ENCODE measurements around the gene SBSN. TPM values are rescaled to one million over a fixed set of nuclear protein-coding genes. Genes with fewer than 3 reads are reported as not detected.

SBSN gene
- total RNA-seq, 2 donors from 2014 or later = not detected

DNA sequence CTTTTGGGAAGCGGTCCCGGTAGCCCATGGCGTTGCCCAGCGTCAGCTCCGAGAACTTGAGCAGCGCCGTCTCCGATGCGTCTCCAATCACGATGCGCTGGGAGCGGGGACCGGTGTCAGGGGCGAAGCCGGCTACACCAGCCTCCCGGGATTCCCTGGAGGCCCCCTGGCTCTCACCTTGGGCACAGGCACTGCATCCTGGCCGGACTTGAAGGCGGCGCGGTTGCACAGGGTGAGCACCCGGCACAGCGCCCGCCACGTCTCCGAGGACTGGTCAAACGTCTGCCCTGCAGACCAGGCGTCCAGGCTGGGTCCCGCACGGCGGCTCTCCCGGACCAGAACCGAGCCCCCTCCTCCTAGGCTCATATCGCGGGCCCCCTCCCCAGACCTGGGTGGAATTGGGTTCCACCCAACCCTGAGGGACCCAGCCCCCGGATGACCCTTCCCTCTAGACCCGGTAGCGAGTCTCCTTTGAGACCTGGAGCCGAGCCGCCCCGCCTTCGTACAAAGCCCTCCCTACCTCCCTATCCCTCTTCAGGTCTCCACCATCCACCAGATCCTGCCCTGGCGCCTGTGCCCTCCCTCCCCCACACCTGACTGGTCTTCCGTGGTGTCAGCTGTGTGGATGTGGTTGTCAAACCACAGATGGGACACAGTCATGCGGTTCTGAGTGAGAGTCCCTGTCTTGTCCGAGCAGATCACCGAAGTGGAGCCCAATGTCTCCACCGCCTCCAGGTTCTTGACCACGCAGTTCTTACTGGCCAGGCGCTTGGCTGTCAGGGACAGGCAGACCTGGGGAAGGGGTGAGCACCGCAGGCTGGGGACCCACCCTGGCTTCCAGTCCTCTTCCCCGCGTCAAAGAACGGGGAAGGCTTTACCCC, 30.5 kb upstream of the SBSN start:
- Mint-ChIP-seq H3K27me3 (peaks cover 39% of the 10 kb centered on the region), H3K27ac (no peak overlapping the region), H3K4me1 (peaks cover 19% of the 10 kb centered on the region), H3K4me3 (peak overlapping the region; percentile 7), H3K36me3 (ENCODE audit: low read depth) (peaks cover 13% of the 10 kb centered on the region)
- H3K9me3 ChIP-seq (ENCODE audit: control insufficient read depth, low read length, poor library complexity, severe bottlenecking) = no peaks in the 10 kb centered on the region
- DNase-seq (no peak), ATAC-seq (no peak)

DNA sequence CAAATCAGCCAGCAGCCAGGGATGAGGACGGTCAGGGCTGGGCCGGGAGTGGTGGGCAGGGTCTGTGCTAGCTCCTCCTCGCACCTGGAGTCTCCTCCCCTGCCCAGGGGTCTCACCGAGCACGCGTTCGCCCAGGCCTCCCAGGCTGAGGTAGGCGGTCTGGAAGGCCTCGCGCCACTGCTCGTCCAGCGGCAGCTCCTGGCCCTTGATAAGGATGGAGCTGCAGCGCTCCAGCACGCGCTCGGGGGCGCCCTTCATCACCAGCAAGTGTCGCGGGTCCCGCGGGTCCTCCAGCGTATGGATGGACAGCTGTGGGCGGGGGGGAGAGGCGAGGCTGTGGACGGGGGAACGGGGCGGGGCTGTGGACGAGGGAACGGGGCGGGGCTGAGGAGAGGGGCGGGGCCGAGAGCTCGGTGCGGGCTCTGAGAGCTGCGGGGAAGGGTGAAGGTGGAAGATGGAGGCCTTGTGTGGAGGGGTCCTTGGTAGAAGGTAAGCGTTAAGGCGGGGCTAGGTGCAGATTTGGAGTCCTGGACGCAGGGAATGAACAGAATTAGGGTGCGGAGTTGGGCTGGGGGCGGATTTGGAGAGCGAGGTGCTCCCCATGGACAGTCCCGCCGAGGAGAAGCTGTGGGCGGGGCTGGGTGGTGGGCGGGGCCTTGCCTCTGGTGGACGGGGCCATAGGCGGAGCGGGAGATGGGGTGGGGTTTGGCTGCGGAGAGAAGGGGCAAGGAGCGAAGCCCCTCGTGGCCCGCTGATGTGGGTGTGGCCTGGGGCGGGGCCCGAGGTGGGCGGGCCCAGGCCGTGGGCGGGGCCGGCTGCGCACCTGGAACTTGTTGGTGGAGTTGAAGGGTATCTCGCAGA, 29.7 kb upstream of the SBSN start:
- Mint-ChIP-seq H3K27ac (no peak overlapping the region), H3K27me3 (peaks cover 36% of the 10 kb centered on the region), H3K36me3 (ENCODE audit: low read depth) (peaks cover 13% of the 10 kb centered on the region), H3K4me1 (peaks cover 22% of the 10 kb centered on the region), H3K4me3 (peak overlapping the region; percentile 79)
- ATAC-seq (peak; percentile 73), DNase-seq (peak; percentile 25 to 43 (median 40))
- no peaks in the 10 kb centered on the region for H3K9me3 ChIP-seq (ENCODE audit: control insufficient read depth, low read length, poor library complexity, severe bottlenecking)

DNA sequence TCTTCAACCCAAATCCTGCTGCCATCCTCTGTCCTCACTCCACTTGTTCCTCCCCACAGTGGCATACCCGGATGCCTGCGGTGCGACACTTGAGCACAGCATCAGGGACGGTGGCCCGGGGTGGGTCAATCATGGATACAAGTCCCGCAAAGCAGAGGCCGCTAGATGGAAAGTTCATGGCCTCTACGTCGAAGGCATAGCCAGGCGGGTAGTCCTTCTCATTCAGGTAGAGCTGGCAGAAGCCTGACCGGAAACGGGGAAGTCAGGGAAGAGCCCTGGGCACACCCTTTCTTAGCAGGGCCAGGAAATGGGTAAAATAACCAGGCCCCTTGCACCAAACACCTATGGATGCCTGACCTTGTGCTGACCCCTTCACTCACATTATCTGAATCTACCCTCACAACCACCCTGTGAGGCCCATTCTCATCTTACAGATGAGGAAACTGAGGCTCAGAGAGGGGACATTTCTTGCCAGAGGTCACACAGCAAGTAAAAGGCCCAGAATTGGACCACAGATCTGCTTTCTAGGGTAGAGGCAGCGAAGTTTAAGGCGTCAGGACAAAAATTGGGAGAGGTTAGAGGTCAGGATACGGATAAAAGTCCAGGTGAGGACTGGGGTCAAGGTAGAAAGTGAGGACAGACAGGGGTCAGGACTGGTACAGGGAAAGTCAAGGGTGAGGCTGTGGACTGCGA, 28.9 kb upstream of the SBSN start:
- Mint-ChIP-seq H3K36me3 (ENCODE audit: low read depth) (peaks cover 8% of the 10 kb centered on the region), H3K27ac (peak overlapping the region; percentile 27), H3K4me1 (peaks cover 20% of the 10 kb centered on the region), H3K4me3 (peak overlapping the region; percentile 79), H3K27me3 (peaks cover 28% of the 10 kb centered on the region)
- H3K9me3 ChIP-seq (ENCODE audit: control insufficient read depth, low read length, poor library complexity, severe bottlenecking) = no peaks in the 10 kb centered on the region
- ATAC-seq (no peak), DNase-seq (no peak)

DNA sequence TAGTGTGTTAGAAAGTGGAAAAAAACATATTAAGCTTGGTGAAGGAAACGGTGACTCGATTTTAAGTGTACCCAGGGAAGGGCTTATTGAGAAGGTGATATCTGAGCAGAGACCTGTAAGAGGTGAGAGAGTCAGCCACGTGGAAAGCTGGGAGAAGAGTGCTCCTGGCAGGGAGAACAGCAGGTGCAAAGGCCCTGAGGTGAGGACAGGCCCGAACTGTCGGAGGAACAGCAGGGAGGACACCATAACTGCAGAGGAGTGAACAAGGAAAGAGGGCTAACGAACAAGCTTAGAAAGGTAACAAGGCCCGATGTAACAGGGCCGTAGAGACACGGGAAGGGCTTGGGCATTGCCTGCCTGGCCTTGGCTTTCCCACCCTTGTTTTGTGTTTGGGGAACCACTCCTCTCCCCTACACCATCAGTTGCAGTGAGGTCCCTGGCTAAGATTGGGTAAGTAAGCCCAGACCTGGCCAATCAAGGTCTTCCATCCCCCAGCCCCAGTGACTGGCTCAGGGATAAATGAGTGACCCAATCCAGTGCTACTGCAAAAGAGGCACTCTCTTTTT, 28.0 kb upstream of the SBSN start:
- H3K4me3 Mint-ChIP-seq = peak overlapping the region; percentile 47
- H3K36me3 Mint-ChIP-seq (ENCODE audit: low read depth) = peaks cover 5% of the 10 kb centered on the region
- DNase-seq (no peak), ATAC-seq (no peak)
- H3K9me3 ChIP-seq (ENCODE audit: control insufficient read depth, low read length, poor library complexity, severe bottlenecking) = no peaks in the 10 kb centered on the region
- H3K27me3 Mint-ChIP-seq = peaks cover 19% of the 10 kb centered on the region
- peaks cover 15% of the 10 kb centered on the region for H3K4me1 Mint-ChIP-seq
- H3K27ac Mint-ChIP-seq = no peak overlapping the region

DNA sequence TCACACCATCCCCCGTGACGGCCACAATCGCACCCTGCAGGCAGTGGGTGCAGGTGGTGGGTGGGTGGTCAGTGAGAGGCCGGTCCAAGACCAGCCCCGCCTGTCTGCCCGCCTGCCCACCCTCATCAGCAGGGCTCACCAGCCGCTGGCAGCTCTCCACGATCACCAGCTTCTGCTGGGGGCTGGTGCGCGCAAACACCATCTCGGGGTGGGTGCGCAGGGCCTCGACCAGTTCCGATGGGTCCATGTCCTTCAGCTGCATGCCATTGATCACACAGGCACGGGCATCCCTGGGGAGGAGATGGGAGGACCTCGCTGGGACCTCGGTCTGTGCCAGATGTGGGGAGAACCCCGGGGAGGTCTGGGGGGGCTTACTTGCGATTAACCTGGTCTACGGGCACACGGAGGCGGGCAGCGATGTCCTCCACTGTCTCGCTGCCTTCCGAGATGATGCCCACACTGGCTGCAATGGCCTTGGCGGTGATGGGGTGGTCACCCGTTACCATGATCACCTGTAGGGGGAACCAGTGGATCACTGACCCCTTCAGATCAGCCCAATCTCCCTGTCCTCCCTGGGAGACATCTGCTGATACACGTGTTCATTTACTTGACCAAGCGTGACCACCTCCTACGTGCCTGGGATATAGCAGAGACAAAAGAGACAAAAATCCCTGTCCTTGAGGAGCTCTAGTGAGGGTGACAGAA, 27.3 kb upstream of the SBSN start:
- H3K36me3 Mint-ChIP-seq (ENCODE audit: low read depth) = peaks cover 2% of the 10 kb centered on the region
- H3K4me3 Mint-ChIP-seq = peak overlapping the region; percentile 47
- H3K9me3 ChIP-seq (ENCODE audit: control insufficient read depth, low read length, poor library complexity, severe bottlenecking) = no peaks in the 10 kb centered on the region
- DNase-seq (no peak), ATAC-seq (no peak)
- peaks cover 15% of the 10 kb centered on the region for H3K4me1 Mint-ChIP-seq
- H3K27ac Mint-ChIP-seq = no peak overlapping the region
- H3K27me3 Mint-ChIP-seq = peaks cover 13% of the 10 kb centered on the region

DNA sequence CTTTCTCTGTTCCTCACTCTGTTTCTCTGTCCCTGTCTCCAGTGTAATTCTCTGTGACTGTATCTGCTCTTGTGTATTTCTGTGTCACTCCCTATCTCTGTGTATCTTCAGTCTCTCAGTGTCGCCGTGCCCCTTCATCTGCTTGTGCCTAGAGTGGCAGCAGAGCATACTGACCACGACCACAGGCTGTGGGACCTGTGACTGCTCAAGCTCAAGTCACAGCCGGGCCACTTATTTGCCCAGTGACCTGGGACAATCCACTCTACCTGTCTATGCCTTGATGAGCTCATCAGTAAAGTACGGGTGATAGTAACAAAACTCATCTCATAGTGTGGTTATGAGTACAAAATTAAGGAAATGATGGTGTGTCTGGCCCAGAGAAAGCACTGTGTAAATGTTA, 26.0 kb upstream of the SBSN start:
- H3K4me3 Mint-ChIP-seq = no peak overlapping the region
- H3K36me3 Mint-ChIP-seq (ENCODE audit: low read depth) = peaks cover 5% of the 10 kb centered on the region
- H3K4me1 Mint-ChIP-seq = peaks cover 16% of the 10 kb centered on the region
- H3K27ac Mint-ChIP-seq = no peak overlapping the region
- DNase-seq (no peak), ATAC-seq (no peak)
- H3K9me3 ChIP-seq (ENCODE audit: control insufficient read depth, low read length, poor library complexity, severe bottlenecking) = no peaks in the 10 kb centered on the region
- no peaks in the 10 kb centered on the region for H3K27me3 Mint-ChIP-seq

DNA sequence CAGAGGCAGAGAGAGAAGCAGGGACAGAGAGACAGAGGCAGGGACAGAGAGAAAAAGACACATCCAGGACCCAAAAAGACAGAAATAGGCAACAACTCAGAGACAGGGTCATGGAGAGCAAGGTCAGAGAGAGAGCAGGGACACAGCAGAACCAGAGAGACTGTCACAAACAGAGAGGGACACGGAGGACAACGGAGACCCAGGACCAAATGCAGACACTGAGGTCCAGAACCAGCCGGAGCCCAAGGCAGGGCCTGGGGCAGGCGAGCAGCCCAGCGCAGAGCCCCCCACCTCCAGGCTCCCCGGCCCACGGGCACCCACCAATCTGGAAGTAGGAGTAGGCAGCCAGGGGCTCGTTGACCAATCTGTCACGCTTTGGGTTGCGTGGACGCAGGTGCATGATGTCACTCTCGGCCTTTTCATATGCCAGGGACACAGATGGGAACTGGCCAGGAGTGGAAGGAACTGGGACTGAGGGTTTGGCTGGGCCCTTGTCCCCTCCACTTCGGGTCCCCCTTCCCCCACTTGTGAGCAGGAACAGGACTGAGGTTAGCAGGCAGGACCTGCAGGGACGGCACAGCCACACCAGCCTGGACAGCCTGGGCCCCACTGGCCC, 25.4 kb upstream of the SBSN start:
- DNase-seq (no peak), ATAC-seq (no peak)
- peak overlapping the region; percentile 62 for H3K27ac Mint-ChIP-seq
- H3K9me3 ChIP-seq (ENCODE audit: control insufficient read depth, low read length, poor library complexity, severe bottlenecking) = no peaks in the 10 kb centered on the region
- no peaks in the 10 kb centered on the region for H3K27me3 Mint-ChIP-seq
- H3K4me1 Mint-ChIP-seq = peaks cover 20% of the 10 kb centered on the region
- peak overlapping the region; percentile 31 for H3K4me3 Mint-ChIP-seq
- H3K36me3 Mint-ChIP-seq (ENCODE audit: low read depth) = peaks cover 6% of the 10 kb centered on the region

DNA sequence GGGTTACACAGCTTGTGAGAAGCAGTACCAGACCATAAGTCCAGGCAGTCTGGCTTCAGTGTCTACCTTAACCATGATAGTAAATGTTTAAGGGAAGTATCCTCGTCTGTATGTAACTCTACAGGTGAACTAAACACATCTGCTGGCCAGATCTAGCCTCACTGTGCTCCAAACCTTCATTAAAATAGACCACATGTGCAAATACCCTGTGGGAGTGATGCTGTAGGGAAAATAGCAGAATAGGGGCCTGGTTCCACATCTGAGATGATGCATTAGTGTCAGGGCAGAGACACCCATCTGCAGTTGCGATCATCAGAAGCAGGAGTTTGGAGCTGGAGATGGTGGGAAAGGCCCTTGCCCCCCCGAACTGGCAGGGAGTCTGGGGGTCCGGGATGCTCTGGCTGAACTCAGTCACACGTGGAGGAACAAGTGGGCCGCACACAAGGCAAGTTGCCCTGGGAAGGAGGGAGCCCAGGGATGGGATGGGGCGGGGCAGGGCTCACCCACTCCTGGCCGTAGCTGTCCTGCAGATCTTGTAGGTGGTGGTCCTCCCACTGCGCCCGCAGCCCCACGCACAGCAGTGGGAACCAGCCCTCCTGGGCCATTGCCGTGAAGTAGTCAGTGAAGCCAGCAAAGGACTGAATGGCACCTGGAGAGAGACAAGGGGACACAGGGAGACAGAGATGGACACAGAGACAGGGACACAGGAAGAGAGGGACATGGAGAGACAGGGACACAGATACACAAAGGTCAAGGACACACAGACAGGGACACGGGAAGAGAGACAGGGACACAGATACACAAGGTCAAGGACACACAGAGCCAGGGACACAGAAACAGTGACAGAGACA, 24.6 kb upstream of the SBSN start:
- ATAC-seq = no peak
- no peaks in the 10 kb centered on the region for H3K27me3 Mint-ChIP-seq

DNA sequence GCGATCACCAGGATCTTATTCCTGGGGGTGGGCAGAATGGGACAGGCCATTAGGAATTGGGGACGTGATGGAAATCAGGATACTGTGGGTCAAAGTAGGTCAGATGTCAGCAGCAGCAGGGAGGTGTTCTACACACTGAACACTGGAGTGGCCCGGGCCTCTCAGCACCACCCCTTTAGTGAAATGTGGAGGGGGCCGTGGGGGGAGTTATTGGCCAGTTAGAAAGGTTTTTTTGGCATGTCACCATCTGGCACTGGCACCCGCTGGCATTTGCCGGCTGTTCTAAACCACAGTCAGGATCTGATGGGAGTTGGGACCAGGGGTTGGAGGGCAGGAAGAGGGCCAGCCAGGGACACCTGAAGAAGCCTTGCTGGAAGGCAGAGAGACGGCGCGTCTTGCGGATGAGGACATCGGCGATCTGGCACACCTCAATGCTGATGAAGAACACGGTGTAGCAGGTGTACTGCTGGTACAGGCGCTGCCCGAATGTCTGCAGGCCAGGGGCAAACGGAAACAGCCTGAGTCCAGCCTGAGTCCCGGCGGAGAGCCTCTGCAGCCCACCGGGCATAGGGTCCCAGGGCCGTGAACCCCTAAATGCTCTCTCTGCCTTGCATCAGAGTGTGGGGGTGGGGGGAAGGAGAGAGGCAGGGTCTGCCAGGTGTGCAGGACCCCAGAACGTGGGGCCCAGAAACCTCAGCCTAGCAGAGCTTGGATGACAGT, 23.1 kb upstream of the SBSN start:
- H3K27ac Mint-ChIP-seq = peak overlapping the region; percentile 21
- ATAC-seq = no peak
- H3K27me3 Mint-ChIP-seq = no peaks in the 10 kb centered on the region
- peaks cover 25% of the 10 kb centered on the region for H3K4me1 Mint-ChIP-seq
- no peak for DNase-seq
- no peak overlapping the region for H3K4me3 Mint-ChIP-seq
- peaks cover 3% of the 10 kb centered on the region for H3K36me3 Mint-ChIP-seq (ENCODE audit: low read depth)
- H3K9me3 ChIP-seq (ENCODE audit: control insufficient read depth, low read length, poor library complexity, severe bottlenecking) = no peaks in the 10 kb centered on the region

More for the DNA sequence above, 24.6 kb upstream of the SBSN start:
- Mint-ChIP-seq H3K27ac (peak overlapping the region; percentile 62), H3K4me3 (peak overlapping the region; percentile 31), H3K36me3 (ENCODE audit: low read depth) (peaks cover 4% of the 10 kb centered on the region), H3K4me1 (peaks cover 20% of the 10 kb centered on the region)
- no peak for DNase-seq
- H3K9me3 ChIP-seq (ENCODE audit: control insufficient read depth, low read length, poor library complexity, severe bottlenecking) = no peaks in the 10 kb centered on the region

DNA sequence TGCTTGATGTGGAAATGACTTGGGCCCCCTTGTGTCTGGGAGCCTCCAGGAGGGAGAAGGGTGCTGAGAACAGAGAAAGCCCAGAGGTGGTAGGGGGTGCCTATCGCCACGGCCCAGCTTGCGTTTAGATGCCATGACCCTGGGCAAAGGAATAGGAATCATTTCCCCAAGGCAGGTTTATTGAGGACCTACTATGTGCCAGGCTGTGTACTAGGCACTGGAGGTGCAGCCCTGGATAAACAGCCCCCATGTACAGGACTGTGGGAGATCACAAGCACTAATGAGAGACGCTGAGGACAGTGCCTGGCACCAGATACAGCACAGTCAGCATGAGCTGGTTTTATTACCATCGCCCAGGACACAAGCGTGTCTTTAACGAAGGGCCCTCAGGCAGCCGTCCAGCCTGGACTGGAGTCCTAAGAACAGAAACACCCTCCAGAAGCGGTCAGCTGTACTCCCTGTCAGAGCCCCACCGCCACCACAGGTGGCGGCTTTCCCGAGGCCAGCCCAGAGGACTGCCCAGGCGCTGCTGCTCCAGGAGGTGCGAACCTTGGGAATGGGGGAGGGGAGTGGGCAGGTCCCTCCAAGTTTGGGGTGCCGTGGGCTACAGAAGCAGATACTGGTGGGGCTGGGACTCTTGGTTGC, 21.9 kb upstream of the SBSN start:
- peaks cover 3% of the 10 kb centered on the region for H3K36me3 Mint-ChIP-seq (ENCODE audit: low read depth)
- H3K9me3 ChIP-seq (ENCODE audit: control insufficient read depth, low read length, poor library complexity, severe bottlenecking) = no peaks in the 10 kb centered on the region
- H3K27ac Mint-ChIP-seq = no peak overlapping the region

More for the DNA sequence above, 21.9 kb upstream of the SBSN start:
- Mint-ChIP-seq H3K4me1 (peaks cover 28% of the 10 kb centered on the region), H3K27me3 (no peaks in the 10 kb centered on the region), H3K4me3 (no peak overlapping the region)
- DNase-seq (no peak), ATAC-seq (no peak)
